Stimulated activated naive CD4-positive, alpha-beta T cell (primary cell): Measurements from ENCODE around the gene HMOX1.
A peak's percentile ranks its signal among the peaks of the same experiment; 100 is the strongest.
"Not testable (repeated sequence)": the region's sequence is repeated elsewhere in the genome, so short reads cannot be mapped to it uniquely, and the experiment has no call there.

Source experiments
- DNase-seq, 6 experiments: peaks; one replicate each; lab custom pipeline; 2025; lab: John Stamatoyannopoulos, UW

HMOX1 gene

GRCh38 chr22:35350539-35351503 is 30.1 kb upstream of the HMOX1 start:
- peak; percentile 52 to 78 (median 72) for DNase-seq

GRCh38 chr22:35352214-35353111 is 28.4 kb upstream of the HMOX1 start:
- peak in 1 of 6 experiments; percentile 6 for DNase-seq

GRCh38 chr22:35353318-35353717 is 27.6 kb upstream of the HMOX1 start:
- no peak for DNase-seq

- DNase-seq, result no peak
Observed at GRCh38 chr22:35354068-35354467, 26.8 kb upstream of the HMOX1 start.

DNA sequence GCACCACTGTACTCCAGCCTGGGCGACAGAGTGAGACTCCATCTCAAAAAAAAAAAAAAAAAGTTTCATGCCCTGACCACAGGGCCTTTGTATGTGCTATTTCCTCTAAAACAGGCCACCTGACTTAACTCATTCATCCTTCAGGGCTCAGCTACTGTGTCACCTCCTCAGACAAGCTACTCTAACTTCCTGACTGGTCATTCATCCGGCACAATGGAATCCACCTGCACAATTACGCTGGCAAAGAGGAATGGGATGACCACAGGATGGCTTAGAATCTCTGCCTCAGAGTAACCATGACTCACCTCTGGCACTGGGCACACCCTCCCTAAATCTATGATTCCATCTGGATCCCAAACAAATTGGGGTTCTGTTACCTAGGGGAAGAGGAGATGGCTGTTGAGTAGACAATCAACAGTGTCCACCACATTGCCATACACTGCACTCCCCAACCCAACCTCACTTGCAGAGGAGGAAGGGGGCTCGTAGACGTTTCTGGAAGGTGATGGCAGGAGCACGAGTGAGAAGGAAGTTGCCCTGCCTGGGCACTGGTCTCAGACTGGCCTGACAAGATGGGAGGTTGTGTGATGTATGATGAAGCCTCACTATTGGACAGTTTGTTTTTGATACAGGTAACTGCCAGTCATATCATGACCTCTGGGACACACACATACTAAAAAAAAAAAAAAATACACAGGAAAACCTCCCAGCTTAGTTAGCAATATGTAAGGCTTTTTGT is 22.8 kb upstream of the HMOX1 start:
- DNase-seq, result no peak

GRCh38 chr22:35359380-35360065 is 21.4 kb upstream of the HMOX1 start:
- DNase-seq, result no peak

DNA sequence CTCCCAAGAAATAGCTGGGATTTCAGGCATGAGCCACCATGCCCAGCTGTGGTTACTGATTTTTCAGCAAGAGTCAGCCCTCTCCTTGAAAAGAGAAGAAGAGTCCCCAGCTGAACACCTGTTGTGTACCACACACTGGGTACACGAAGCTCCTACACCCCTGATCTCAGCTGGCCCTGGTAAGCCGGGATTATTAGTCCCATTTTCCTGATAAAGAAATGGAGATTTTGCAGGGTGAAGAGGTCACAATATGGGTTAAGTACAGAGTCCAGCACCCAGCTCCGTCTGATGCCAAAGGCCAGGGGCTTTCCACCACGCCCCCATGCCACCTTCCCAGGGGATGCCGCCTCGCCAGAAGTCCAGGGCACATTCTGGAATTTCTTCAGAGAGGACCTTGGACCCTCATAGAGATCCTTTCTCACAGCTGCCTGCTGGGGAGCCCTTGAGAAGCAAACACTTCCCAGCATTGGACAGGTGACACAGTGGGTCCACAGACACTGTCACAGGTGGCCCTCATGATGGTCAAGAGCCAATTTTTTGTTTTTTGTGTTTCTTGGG is 19.8 kb upstream of the HMOX1 start:
- DNase-seq, result no peak

DNA sequence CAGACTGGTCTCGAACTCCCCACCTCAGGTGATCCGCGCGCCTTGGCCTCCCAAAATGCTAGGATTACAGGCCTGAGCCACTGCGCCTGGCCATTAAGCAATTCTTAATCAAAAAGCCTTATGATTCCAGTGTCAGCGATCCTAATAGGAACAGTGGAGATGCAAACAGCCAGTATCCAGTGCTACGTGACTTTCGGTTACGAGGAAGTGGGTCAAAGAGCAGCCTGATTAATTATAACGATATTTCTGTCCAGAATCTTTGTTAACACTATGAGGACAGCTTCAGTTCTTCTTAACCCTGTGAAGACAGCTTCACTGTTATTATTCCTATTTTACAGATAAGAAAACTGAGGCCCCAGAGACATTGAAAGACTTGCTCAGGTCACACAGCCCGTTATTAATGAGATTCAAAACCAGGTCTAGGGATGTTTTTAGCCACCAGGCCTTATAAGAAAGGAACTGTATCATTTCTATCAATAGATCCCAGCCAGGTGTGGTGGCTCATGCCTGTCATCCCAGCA is 17.3 kb upstream of the HMOX1 start:
- no peak for DNase-seq

DNA sequence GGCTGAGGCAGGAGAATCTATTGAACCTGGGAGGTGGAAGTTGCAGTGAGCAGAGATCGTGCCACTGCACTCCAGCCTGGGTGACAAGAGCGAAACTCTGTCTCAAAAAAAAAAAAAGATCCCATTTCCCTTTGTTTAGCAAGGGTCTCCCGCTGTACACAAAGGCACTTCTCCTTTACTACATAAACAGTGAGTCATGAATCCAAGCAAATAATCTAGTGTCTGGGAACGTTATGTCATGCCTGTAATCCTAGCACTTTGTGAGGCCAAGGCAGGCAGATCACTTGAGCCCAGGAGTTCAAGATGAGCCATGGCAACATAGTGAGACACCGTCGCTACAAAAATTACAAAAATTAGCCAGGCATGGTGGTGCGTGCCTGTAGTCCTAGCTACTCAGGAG is 16.7 kb upstream of the HMOX1 start:
- DNase-seq, result not testable (repeated sequence)

DNA sequence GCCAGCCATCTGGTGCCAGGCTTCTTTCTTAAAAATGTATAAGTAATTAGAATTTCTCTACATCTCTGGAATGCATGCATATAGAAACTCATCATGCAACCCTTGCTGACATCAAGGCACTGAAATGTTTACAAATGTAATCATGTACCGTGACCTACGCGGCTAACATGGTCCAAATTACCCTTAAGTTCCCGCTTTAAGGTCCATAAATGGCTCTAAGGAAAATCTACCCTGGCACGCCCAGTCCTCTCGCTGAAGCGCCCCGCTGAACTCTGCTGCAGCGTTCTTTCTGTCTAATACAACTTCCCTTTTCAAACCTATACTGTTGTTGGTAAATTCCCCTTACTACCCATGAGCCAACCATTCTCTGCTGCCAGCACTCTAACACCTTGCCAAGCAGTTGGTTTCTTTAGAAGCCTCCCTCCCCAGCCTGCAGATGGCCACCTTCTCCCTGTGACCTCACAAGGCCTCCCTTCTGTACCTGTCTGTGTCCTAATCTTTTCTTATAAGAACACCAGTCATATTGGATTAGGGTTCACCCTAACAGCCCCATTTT is 13.5 kb upstream of the HMOX1 start:
- DNase-seq, result no peak

DNA sequence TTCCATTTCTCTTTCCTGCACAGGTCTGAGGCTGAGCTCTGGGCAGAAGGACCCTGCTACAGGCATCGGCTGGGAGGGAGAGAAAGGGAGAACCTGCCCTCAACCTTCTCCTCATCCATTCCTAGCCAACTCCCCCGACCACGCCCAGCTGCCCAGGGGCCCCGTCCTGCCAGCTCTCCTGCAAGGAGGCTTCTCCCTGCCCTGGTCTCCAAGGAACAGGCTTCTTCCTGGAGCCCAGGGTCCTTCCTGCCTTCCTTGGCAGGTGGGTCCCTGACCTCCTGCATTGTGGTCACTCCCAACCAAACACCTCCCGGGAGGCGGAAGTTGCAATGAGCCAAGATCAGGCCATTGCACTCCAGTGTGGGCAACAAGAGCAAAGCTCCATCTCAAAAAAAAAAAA is 12.5 kb upstream of the HMOX1 start:
- no peak for DNase-seq

- no peak for DNase-seq
Observed at GRCh38 chr22:35369996-35370395, 10.9 kb upstream of the HMOX1 start.

DNA sequence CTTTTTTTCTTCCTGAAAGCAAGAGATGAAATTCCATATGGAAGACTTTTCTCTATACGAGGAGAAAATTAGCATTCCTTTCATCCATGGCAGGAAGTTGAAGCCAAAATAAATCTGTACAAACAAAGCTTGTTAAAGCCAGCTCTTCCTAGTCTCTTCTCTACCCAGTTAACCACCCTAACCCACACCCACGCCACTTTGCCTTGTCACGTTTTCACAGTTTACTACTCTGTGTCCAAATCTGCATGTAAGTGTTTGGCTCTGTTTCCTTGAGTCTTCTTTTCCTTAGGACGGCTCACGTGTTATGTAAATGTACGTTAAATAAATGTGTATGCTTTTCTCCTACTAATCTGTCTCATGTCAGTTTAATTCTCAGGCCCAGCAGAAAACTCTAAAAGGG is 7.1 kb upstream of the HMOX1 start:
- no peak for DNase-seq

DNA sequence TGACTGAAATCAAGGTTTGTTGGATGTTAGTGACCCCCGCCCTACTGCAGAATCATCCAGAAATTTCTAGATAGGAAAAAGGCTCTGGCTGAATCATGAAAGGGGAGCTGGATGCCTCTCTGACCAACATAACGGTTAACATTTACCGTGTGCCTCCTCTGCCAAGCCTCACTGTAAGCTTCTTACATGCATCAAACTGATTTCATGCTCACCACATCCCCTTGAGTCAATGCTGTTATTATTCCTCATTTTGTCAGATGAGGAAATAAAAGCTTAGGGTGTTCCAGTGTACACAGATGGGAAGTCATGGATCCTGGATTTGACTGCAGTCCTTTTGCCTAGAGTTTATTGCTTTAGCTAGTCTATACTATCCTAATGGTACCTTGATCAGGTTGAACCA is 5.9 kb upstream of the HMOX1 start:
- no peak for DNase-seq

- DNase-seq, result no peak
Observed at GRCh38 chr22:35375526-35375925, 5.4 kb upstream of the HMOX1 start.

DNA sequence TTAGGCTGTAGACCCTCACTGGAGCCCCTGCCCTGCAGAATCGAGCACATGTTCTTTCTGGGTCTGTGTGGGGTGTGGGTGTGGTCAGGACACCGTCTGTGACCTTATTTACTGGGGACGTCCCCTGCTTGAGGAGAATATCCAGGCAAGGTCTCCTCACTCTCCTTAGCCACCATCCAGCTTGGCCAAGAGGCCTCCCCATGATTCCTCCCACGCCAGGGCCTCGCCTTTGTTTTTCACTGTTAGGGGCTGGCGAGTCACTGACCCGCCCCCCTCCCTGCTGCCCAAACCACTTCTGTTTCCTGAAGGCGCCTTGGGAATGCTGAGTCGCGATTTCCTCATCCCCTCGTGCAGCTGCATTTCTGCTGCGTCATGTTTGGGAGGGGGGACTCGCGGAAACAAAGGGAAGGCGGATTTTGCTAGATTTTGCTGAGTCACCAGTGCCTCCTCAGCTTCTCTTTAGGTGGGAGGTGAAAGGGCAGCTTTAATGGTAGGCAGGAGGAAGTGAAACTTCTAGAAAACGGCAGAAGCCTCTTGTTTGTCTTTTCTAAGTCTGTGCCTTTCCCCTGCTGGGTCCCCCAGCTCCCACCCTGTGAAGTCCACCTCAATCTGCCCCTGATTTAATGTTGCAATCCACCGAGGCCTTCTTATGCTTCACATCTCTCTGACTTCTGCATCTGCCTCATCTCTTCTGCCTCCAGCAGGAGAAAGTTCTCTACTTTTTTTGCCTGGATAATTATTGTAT is 4.0 kb upstream of the HMOX1 start:
- DNase-seq, result peak in 1 of 6 experiments; percentile 14

- DNase-seq, result no peak
Observed at GRCh38 chr22:35377735-35378134, 3.2 kb upstream of the HMOX1 start.

DNA sequence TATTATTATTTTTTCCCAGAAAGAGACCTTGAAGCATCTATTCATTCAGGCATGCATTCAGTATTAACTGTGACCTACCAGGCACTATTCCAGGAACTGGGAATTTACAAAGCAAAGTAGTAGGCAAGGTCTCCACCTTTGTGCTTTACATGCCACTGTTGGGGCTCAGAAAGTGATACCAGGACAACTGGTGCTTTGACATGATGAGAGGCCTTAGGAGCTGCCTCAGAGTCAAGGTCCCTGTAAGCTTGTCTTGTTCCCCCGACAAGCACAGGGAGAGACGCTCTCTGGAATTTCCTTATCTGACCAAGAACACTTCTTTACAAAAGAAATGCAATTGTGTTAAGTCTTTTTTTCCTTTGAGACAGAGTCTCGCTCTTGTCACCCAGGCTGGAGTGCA is 2.3 kb upstream of the HMOX1 start:
- DNase-seq, result no peak

DNA sequence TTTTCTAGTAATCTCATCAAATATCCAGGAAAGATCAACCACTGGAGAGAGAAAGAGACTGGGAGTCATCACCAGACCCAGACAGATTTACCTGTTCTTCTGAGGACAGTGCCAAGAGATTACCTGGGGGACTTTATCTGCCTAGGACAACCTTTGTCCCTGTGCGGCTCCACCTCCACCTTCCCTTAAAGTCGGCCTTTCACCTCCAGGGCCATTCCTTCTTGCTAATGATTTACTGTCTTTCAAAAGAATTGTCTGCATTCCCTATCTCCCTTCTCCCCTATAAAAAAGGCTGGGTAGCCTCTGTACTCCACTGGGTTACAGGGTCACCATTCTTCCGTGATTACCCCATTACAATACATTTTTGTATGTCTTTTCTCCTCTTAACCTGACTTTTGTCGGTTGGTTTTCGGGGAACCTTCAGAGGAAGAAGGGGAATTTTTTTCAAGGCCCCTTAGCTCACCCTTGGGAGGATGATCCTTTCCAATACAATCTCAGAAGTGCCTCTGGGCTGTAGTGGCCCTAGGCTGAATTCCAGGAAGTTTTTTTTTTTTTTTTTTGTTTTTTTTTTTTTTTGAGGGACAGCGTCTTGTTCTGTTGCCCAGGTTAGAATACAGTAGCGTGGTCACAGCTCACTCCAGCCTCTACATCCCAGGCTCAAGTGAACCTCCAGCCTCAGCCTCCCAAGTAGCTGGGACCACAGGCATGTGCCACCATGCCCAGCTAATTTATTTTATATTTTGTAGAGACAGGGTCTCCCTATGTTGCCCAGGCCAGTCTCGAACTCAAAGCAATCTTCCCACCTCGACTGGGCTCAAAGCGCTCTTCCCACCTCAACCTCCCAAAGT is 1.5 kb upstream of the HMOX1 start:
- no peak for DNase-seq
